ENCODE measurements around the gene STAC3.

DNA sequence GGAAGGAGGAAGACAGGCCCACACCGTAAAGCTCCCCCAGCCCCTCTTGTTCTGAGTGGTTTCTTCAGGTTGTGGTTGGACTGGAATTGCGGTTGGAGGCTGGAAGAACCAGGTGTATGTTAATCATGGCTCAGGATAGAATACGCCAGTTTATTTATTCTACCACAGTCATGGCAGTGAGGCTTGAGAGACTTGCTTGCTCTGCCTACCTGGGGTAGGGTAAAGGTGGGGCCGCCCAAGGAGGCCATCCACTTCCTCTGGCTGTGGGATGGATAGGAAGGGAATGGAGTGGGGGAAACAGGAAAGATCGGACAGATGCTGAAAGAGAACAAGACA lies 13.4 kb downstream of the STAC3 start:
- TF ChIP-seq CTCF (IDR thresholded peaks at IDR 0.05): no peak
- TF ChIP-seq KDM1A (IDR thresholded peaks at IDR 0.05; ENCODE audit: low read depth): no peak
- no peak for TF ChIP-seq REST (IDR thresholded peaks at IDR 0.05)
- no peak for TF ChIP-seq MAZ (IDR thresholded peaks at IDR 0.05; ENCODE audit: borderline replicate concordance, low read depth, low read length)
- TF ChIP-seq POLR2A (IDR thresholded peaks at IDR 0.05; ENCODE audit: low read length): no peak
- TF ChIP-seq ESRRA (IDR thresholded peaks at IDR 0.05; ENCODE audit: borderline replicate concordance, low read length): no peak
- no peak for TF ChIP-seq SMC3 (IDR thresholded peaks at IDR 0.05)
- no peak for TF ChIP-seq CHD4 (IDR thresholded peaks at IDR 0.05; ENCODE audit: borderline replicate concordance)
